H7 (cell line): ENCODE measurements around the gene CDK14. TPM values are rescaled to one million over a fixed set of nuclear protein-coding genes. Genes with fewer than 3 reads are reported as not detected.

ENCODE experiments used
- DNase-seq: peaks from one replicate; pipeline ENCODE4 v3.0.0; 2012
- H3K27me3 ChIP-seq: 2 replicates; pipeline ENCODE4 v1.6.0; 2011; ENCODE audit warnings: mild to moderate bottlenecking, low read length; ENCODE audit not compliant: control insufficient read depth, insufficient read depth
- H3K36me3 ChIP-seq: replicated peaks from 2 replicates; pipeline ENCODE4 v1.5.1; 2011; ENCODE audit warnings: low read length; ENCODE audit not compliant: control insufficient read depth, insufficient read depth
- H3K4me3 ChIP-seq: 2 replicates; pipeline ENCODE4 v1.5.1; 2011; ENCODE audit warnings: low read depth, mild to moderate bottlenecking, control low read depth, low read length, moderate library complexity; ENCODE audit not compliant: insufficient read depth
- total RNA-seq: library from RNA; depleted of rRNA; stranded (reverse); fragments of >200 nt; shearing (Covaris generic); gene quantifications from 2 replicates; pipeline ENCODE4 v1.2.3, GENCODE V29; 2014

The CDK14 gene
- total RNA-seq, 1 experiment from 2014 or later, result 28.6 TPM

GRCh38 chr7:91181949-91182348 is 585.8 kb downstream of the CDK14 start:
- Histone ChIP-seq H3K4me3 (no peak overlapping the region), H3K27me3 (no peaks in the 10 kb centered on the region), H3K36me3 (no peaks in the 10 kb centered on the region)
- no peak for DNase-seq

- Histone ChIP-seq H3K27me3 (no peaks in the 10 kb centered on the region), H3K36me3 (no peaks in the 10 kb centered on the region), H3K4me3 (no peak overlapping the region)
- no peak for DNase-seq
Observed at GRCh38 chr7:91182819-91183764, 587.0 kb downstream of the CDK14 start.

- DNase-seq, result no peak
- no peaks in the 10 kb centered on the region for H3K27me3 ChIP-seq
- no peak overlapping the region for H3K4me3 ChIP-seq
- H3K36me3 ChIP-seq, result no peaks in the 10 kb centered on the region
Observed at GRCh38 chr7:91185771-91186170, 589.6 kb downstream of the CDK14 start.

GRCh38 chr7:91187061-91187460 is 590.9 kb downstream of the CDK14 start:
- no peak overlapping the region for H3K4me3 ChIP-seq
- H3K27me3 ChIP-seq, result no peaks in the 10 kb centered on the region
- H3K36me3 ChIP-seq, result no peaks in the 10 kb centered on the region
- DNase-seq, result no peak

- no peaks in the 10 kb centered on the region for H3K27me3 ChIP-seq
- no peak overlapping the region for H3K4me3 ChIP-seq
- H3K36me3 ChIP-seq, result no peaks in the 10 kb centered on the region
- DNase-seq, result no peak
Observed at GRCh38 chr7:91191771-91192170, 595.6 kb downstream of the CDK14 start.

- Histone ChIP-seq H3K4me3 (no peak overlapping the region), H3K36me3 (no peaks in the 10 kb centered on the region), H3K27me3 (no peaks in the 10 kb centered on the region)
- no peak for DNase-seq
Observed at GRCh38 chr7:91193141-91193540, 597.0 kb downstream of the CDK14 start.

- Histone ChIP-seq H3K4me3 (no peak overlapping the region), H3K36me3 (no peaks in the 10 kb centered on the region), H3K27me3 (no peaks in the 10 kb centered on the region)
- no peak for DNase-seq
Observed at GRCh38 chr7:91194841-91195240, 598.7 kb downstream of the CDK14 start.

GRCh38 chr7:91196058-91196457 is 599.9 kb downstream of the CDK14 start:
- no peak for DNase-seq
- Histone ChIP-seq H3K4me3 (no peak overlapping the region), H3K27me3 (no peaks in the 10 kb centered on the region), H3K36me3 (no peaks in the 10 kb centered on the region)

- Histone ChIP-seq H3K36me3 (no peaks in the 10 kb centered on the region), H3K27me3 (no peaks in the 10 kb centered on the region), H3K4me3 (no peak overlapping the region)
- no peak for DNase-seq
Observed at GRCh38 chr7:91198371-91198770, 602.2 kb downstream of the CDK14 start.

- H3K27me3 ChIP-seq, result no peaks in the 10 kb centered on the region
- DNase-seq, result no peak
- H3K36me3 ChIP-seq, result no peaks in the 10 kb centered on the region
- no peak overlapping the region for H3K4me3 ChIP-seq
Observed at GRCh38 chr7:91199601-91200000, 603.5 kb downstream of the CDK14 start.

GRCh38 chr7:91201442-91202113 is 605.5 kb downstream of the CDK14 start:
- DNase-seq, result no peak
- Histone ChIP-seq H3K4me3 (no peak overlapping the region), H3K36me3 (no peaks in the 10 kb centered on the region), H3K27me3 (no peaks in the 10 kb centered on the region)

GRCh38 chr7:91206361-91206960 is 610.3 kb downstream of the CDK14 start:
- Histone ChIP-seq H3K36me3 (no peaks in the 10 kb centered on the region), H3K4me3 (no peak overlapping the region), H3K27me3 (no peaks in the 10 kb centered on the region)
- DNase-seq, result no peak

- DNase-seq, result peak; percentile 24
- no peaks in the 10 kb centered on the region for H3K36me3 ChIP-seq
- H3K4me3 ChIP-seq, result no peak overlapping the region
- H3K27me3 ChIP-seq, result no peaks in the 10 kb centered on the region
Observed at GRCh38 chr7:91212582-91212981, 616.5 kb downstream of the CDK14 start.

GRCh38 chr7:91226411-91226810 is 630.3 kb downstream of the CDK14 start:
- H3K4me3 ChIP-seq, result no peak overlapping the region
- no peak for DNase-seq
- H3K27me3 ChIP-seq, result no peaks in the 10 kb centered on the region; the same call in 1 of the 2 replicates
- no peaks in the 10 kb centered on the region for H3K36me3 ChIP-seq

- DNase-seq, result no peak
- Histone ChIP-seq H3K36me3 (no peaks in the 10 kb centered on the region), H3K4me3 (no peak overlapping the region), H3K27me3 (no peaks in the 10 kb centered on the region; the same call in 1 of the 2 replicates)
Observed at GRCh38 chr7:91228327-91228726, 632.2 kb downstream of the CDK14 start.
